Measurements from ENCODE around the gene LMO1.

Gene LMO1

DNA sequence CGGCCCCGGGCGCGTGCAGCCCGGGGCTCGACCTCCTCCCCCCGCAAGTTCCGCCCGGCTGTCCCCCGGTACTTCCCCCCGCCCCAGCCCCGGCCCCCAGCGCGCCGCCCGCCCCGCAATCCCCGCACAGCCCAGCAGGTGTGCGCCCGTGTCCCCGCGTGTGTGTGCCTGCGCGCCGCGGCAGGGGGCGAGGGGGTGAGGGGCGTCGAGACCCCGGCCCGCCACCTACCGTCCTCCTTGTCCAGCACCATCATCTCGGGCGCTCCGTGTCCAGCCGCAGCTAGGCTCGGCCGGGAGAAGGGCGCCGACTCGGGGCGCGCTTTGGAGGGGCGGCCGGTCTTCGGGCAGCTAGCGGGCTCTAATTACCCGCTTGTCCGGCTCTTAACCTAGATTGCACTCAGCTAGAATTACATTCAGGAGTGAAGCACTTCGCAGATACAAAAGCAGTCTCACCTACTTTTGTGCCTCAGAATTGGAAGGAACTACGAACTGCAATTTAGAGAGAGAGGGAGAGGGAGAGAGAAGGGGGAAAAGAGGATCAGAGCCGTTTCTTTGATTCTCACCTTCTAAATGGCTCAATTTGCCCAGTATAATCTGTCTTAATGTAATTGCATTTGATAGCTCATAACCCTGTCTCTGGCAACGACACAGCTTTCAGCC is 439 bp downstream of the LMO1 start:
- H3K27ac Mint-ChIP-seq, result no peak overlapping the region
- H3K36me3 Mint-ChIP-seq, result no peaks in the 10 kb centered on the region
- peak overlapping the region; percentile 75 to 84 for H3K4me3 Mint-ChIP-seq
- peaks cover 7 to 19% of the 10 kb centered on the region in 2 donors for H3K4me1 Mint-ChIP-seq
- H3K27me3 Mint-ChIP-seq, result peaks cover 75% of the 10 kb centered on the region in 2 donors
- H3K9me3 Mint-ChIP-seq, result no peaks in the 10 kb centered on the region
- no peak for DNase-seq
- ATAC-seq (replicated peaks), result peak; percentile 40 to 47

DNA sequence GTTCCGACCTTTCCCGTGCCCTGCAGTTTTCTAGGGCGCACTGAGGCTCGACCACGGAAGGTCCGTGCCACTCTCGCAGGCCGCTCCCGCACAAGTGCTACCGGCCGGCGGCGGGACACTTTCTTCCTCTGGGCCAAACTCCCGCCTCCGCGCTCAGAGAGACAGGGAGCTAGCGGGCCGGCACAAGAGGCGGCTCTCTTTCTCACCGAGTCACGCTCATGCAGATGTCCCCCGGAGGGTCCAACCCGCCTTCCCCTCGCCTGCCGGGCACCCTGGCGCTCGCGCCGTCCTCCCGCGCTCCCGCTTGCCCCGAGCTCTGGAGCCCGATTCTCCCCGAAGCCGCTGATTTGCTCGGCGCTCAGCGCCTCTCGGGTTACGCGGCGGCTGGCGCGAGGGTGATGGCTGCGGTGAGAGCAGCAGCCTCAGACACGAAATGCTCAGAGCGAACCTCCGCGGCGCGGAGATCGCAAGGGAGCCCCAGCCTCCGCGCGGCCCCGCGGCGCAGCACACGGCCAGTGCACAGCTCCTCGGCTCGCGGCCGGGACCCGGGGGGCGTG is 1.0 kb downstream of the LMO1 start:
- Mint-ChIP-seq H3K27me3 (peaks cover 75% of the 10 kb centered on the region in 2 donors), H3K36me3 (no peaks in the 10 kb centered on the region), H3K4me3 (peak overlapping the region; percentile 80 to 84), H3K9me3 (no peaks in the 10 kb centered on the region), H3K4me1 (peaks cover 7 to 19% of the 10 kb centered on the region in 2 donors), H3K27ac (no peak overlapping the region)
- ATAC-seq (replicated peaks) (peak; percentile 66 to 68), DNase-seq (peak; percentile 23)

GRCh38 chr11:8261921-8262551 is 1.6 kb downstream of the LMO1 start:
- H3K27me3 Mint-ChIP-seq, result peaks cover 71% of the 10 kb centered on the region in 2 donors
- no peaks in the 10 kb centered on the region for H3K9me3 Mint-ChIP-seq
- H3K36me3 Mint-ChIP-seq, result no peaks in the 10 kb centered on the region
- no peak for DNase-seq
- ATAC-seq (replicated peaks), result no peak
- H3K27ac Mint-ChIP-seq, result no peak overlapping the region
- peak overlapping the region in 1 of 2 donors; percentile 84 for H3K4me3 Mint-ChIP-seq
- peaks cover 7 to 19% of the 10 kb centered on the region in 2 donors for H3K4me1 Mint-ChIP-seq

GRCh38 chr11:8261291-8261690 is 2.4 kb downstream of the LMO1 start:
- DNase-seq (no peak), ATAC-seq (replicated peaks) (no peak)
- Mint-ChIP-seq H3K9me3 (no peaks in the 10 kb centered on the region), H3K4me1 (peaks cover 7 to 19% of the 10 kb centered on the region in 2 donors), H3K27me3 (peaks cover 63 to 67% of the 10 kb centered on the region in 2 donors), H3K4me3 (no peak overlapping the region), H3K27ac (no peak overlapping the region), H3K36me3 (no peaks in the 10 kb centered on the region)

- no peaks in the 10 kb centered on the region for H3K9me3 Mint-ChIP-seq
- DNase-seq (no peak), ATAC-seq (replicated peaks) (no peak)
- H3K36me3 Mint-ChIP-seq, result no peaks in the 10 kb centered on the region
- no peak overlapping the region for H3K4me3 Mint-ChIP-seq
- peaks cover 55 to 59% of the 10 kb centered on the region in 2 donors for H3K27me3 Mint-ChIP-seq
- no peak overlapping the region for H3K27ac Mint-ChIP-seq
- peaks cover 7 to 19% of the 10 kb centered on the region in 2 donors for H3K4me1 Mint-ChIP-seq
These were observed 3.3 kb downstream of the LMO1 start for GRCh38 chr11:8260202-8260966.

DNA sequence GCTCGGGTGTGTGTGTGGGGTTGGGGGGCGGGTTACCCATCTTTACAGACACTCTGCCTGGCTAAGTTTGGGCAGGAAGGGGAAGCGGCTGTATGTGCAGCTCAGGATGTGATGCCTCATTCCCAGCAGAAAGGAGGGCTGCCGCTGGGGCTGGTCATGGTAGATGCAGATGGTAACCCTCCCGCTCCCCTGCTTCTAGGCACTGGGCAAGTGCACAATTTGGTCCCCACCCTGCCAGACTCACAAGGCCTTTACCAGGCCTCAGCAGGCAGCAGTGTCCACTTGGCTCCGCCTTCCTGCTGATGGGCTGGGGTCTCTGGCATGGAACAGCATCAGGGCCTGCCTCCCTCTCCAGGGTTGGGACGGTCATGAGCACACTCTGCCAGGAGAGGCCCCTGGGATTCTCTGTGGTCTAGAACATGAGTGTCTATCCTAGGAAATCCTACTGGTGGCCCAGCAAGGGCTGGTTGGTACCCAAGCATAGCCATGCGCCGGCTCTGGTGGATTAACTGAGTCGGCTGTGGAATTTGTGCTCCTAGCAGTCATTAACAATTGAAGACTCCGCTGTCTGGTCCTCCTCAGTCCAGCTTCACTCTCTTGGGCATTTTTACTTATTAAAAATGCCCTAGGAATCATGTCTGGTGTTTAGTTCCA is 4.2 kb downstream of the LMO1 start:
- Mint-ChIP-seq H3K9me3 (no peaks in the 10 kb centered on the region), H3K27ac (no peak overlapping the region), H3K4me1 (peaks cover 7 to 19% of the 10 kb centered on the region in 2 donors), H3K36me3 (no peaks in the 10 kb centered on the region), H3K4me3 (no peak overlapping the region), H3K27me3 (peaks cover 46 to 51% of the 10 kb centered on the region in 2 donors)
- no peak for ATAC-seq (replicated peaks)
- no peak for DNase-seq

DNA sequence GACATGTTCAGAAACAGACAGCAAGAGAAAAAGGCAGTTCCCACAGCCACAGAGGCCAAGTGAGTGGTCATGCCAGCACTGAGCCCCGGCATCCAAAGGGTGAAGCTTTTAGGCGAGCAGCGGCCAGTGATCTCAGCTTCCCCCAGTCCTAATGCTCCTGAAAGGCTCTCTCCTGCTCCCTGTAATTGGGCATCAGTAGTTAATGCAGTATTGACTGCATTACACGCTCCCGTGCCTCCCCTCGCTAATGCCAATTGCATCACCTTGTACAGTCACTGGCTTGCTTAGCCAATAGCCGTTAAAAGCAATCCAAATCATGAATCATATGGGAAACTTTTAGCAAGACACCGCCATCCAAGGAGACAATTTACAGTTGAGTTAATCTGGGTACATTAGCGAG is 4.9 kb downstream of the LMO1 start:
- peaks cover 39 to 44% of the 10 kb centered on the region in 2 donors for H3K27me3 Mint-ChIP-seq
- no peak for DNase-seq

GRCh38 chr11:8258289-8258688 is 5.4 kb downstream of the LMO1 start:
- DNase-seq, result no peak
- no peak overlapping the region for H3K4me3 Mint-ChIP-seq
- no peak for ATAC-seq (replicated peaks)
- H3K4me1 Mint-ChIP-seq, result peaks cover 0 to 9% of the 10 kb centered on the region in 2 donors
- peaks cover 34 to 41% of the 10 kb centered on the region in 2 donors for H3K27me3 Mint-ChIP-seq
- H3K36me3 Mint-ChIP-seq, result no peaks in the 10 kb centered on the region
- no peak overlapping the region for H3K27ac Mint-ChIP-seq
- H3K9me3 Mint-ChIP-seq, result no peaks in the 10 kb centered on the region

More for the DNA sequence above, 4.9 kb downstream of the LMO1 start:
- no peak overlapping the region for H3K27ac Mint-ChIP-seq
- H3K4me1 Mint-ChIP-seq, result peaks cover 3 to 14% of the 10 kb centered on the region in 2 donors
- H3K4me3 Mint-ChIP-seq, result no peak overlapping the region
- ATAC-seq (replicated peaks), result no peak
- no peaks in the 10 kb centered on the region for H3K36me3 Mint-ChIP-seq
- H3K9me3 Mint-ChIP-seq, result no peaks in the 10 kb centered on the region

DNA sequence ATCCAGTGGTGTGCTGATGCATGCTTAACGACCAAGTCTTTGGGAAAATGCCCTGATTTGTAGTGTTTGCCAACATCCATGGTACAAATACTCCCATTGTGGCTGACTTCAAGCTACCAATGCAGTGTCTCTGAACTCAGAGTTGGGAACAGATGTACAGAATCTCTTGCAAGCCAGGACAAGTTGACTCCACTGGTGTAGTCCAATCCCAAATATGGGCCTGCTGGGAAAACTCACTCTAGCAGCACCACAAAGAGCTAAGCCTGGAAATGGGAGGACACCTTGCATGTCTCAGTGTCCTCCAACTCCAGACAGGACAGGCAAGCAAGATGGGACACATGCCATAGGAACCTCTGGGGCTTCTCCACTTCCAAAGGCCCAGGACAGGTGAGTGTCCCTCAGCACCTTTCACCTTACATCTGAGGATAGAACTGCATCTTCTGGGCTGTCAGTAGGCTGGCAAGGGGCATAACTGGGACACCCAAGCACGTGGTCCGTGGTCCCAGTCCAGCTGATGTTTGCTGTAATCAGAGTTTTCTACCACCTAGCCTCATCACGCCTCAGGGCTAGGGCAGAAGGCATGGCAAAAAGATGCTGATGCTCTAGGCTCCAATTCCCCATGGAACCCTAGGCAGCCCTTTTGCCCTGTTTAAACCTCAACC is 6.5 kb downstream of the LMO1 start:
- H3K4me3 Mint-ChIP-seq, result no peak overlapping the region
- ATAC-seq (replicated peaks) (no peak), DNase-seq (no peak)
- H3K4me1 Mint-ChIP-seq, result no peaks in the 10 kb centered on the region
- no peaks in the 10 kb centered on the region for H3K9me3 Mint-ChIP-seq
- H3K36me3 Mint-ChIP-seq, result no peaks in the 10 kb centered on the region
- H3K27ac Mint-ChIP-seq, result no peak overlapping the region
- peaks cover 24 to 34% of the 10 kb centered on the region in 2 donors for H3K27me3 Mint-ChIP-seq

DNA sequence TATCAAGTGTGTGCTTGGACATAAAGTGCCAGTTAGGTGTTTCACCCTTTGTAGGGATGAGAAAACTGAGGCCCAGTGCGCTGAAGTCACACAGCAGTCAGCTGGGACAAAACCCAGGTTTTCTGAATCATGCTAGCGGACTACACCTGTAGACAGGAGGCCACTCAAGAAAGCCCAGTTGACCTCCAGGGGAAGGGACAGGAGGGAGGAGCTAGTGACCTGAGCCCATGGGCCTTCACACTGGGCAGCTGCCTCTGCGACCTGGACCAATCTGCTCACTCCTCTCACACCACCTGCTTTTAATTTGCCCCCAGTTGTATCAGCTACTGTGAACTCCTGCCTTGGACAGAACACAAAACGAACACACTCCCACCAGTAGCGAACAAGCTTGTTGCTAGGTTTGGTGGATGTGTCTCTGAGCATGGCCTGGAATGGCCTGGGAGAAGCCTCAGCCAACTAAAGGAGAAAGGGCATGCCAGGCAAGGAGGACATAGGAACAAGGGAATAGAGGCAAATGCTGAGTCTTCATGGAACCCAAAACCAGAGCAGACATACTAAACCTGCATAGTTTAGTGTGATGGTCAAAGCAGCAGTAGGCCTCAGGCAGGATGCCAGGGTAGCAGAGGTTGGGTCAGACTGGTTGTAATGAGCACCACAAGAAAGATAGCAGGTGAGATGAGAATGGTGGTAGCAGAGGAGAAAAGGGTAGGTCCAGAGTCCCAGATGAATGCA is 7.2 kb downstream of the LMO1 start:
- H3K36me3 Mint-ChIP-seq, result no peaks in the 10 kb centered on the region
- no peak for DNase-seq
- H3K9me3 Mint-ChIP-seq, result no peaks in the 10 kb centered on the region
- H3K27me3 Mint-ChIP-seq, result peaks cover 17 to 27% of the 10 kb centered on the region in 2 donors
- H3K4me3 Mint-ChIP-seq, result no peak overlapping the region
- no peak for ATAC-seq (replicated peaks)
- no peaks in the 10 kb centered on the region for H3K4me1 Mint-ChIP-seq
- H3K27ac Mint-ChIP-seq, result no peak overlapping the region

GRCh38 chr11:8253566-8253965 is 10.1 kb downstream of the LMO1 start:
- ATAC-seq (replicated peaks) (no peak), DNase-seq (no peak)
- no peaks in the 10 kb centered on the region for H3K4me1 Mint-ChIP-seq
- H3K27me3 Mint-ChIP-seq, result peaks cover 0 to 7% of the 10 kb centered on the region in 2 donors
- H3K27ac Mint-ChIP-seq, result no peak overlapping the region
- no peaks in the 10 kb centered on the region for H3K36me3 Mint-ChIP-seq
- no peaks in the 10 kb centered on the region for H3K9me3 Mint-ChIP-seq
- no peak overlapping the region for H3K4me3 Mint-ChIP-seq

DNA sequence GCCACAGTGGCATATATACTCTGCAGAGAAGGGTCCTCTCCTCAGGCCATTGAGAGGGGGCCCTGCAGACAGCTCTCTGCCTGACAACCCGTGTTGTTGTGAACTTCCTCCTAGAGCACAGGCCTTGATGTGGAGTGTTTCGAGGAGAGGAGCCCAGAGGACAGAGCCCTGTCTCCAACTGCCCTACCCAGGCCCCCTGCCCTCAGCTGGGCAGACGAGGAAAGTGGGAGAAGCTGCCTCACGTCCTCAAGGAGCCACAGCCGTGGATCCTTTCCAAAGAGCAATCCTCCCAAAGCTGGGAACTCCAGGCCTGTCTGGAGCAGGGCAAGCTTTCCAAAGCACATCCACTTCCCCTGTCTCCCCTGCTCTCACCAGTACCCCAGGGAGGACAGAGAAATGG is 10.7 kb downstream of the LMO1 start:
- H3K4me1 Mint-ChIP-seq, result no peaks in the 10 kb centered on the region
- H3K36me3 Mint-ChIP-seq, result no peaks in the 10 kb centered on the region
- ATAC-seq (replicated peaks), result no peak
- H3K9me3 Mint-ChIP-seq, result no peaks in the 10 kb centered on the region
- H3K27ac Mint-ChIP-seq, result no peak overlapping the region
- H3K27me3 Mint-ChIP-seq, result peaks cover 0 to 4% of the 10 kb centered on the region in 2 donors
- H3K4me3 Mint-ChIP-seq, result no peak overlapping the region
- DNase-seq, result no peak

- ATAC-seq (replicated peaks) (no peak), DNase-seq (no peak)
- Mint-ChIP-seq H3K4me3 (no peak overlapping the region), H3K9me3 (no peaks in the 10 kb centered on the region), H3K36me3 (no peaks in the 10 kb centered on the region), H3K27ac (no peak overlapping the region), H3K27me3 (peaks cover 0 to 4% of the 10 kb centered on the region in 2 donors), H3K4me1 (no peaks in the 10 kb centered on the region)
These were observed 11.3 kb downstream of the LMO1 start for GRCh38 chr11:8252388-8252787.
